Measurements from ENCODE around the gene DYRK3. TPM values are rescaled to one million over a fixed set of nuclear protein-coding genes. Genes with fewer than 3 reads are reported as not detected.

The DYRK3 gene
- total and polyA plus RNA-seq, 2 of the 8 experiments (the other 6 are each of a cell fraction or from before 2014, with no cell fraction given): 2.1 to 8.5 TPM

- H3K56ac ChIP-seq (replicated peaks; ENCODE audit: insufficient read length, low read depth, low read length): no peak overlapping the region
- no peaks in the 10 kb centered on the region for H3K79me2 ChIP-seq (ENCODE audit: control insufficient read depth in 1 of 2, insufficient read depth in 2 of 2, low read length in 2 of 2)
- H2BK5ac ChIP-seq (ENCODE audit: low read depth, low read length): no peak overlapping the region
- no peaks in the 10 kb centered on the region for H3K23me2 ChIP-seq (ENCODE audit: low read depth, low read length)
- ChIA-PET CTCF (ENCODE audit: partially characterized antibody) (interaction anchor here (0.8 to 16.9 kb wide), 12 partner anchors 9 to 109 kb away, joined by 3 to 298 read pairs (median 8); partner anchors contain the start of gene RASSF5), POLR2A (ENCODE audit: partially characterized antibody) (interaction anchor here (0.6 kb wide), 1 partner anchor 16 kb away, joined by 3 read pairs; no protein-coding TSS in a partner anchor)
- H3K9me3 ChIP-seq (ENCODE audit: insufficient read depth in 2 of 2, low read depth in 1 of 2, low read length in 1 of 2): no peaks in the 10 kb centered on the region
- no peak overlapping the region for H3K4ac ChIP-seq (replicated peaks; ENCODE audit: insufficient read length, low read depth, low read length)
- no peaks in the 10 kb centered on the region for H3K27me3 ChIP-seq (replicated peaks in 1 of 4; ENCODE audit: control insufficient read depth in 3 of 4, extremely low read depth in 1 of 4, insufficient read depth in 3 of 4, low read length in 3 of 4)
- no peak overlapping the region for H3K14ac ChIP-seq (ENCODE audit: insufficient read length)
- H4K8ac ChIP-seq (ENCODE audit: extremely low read depth, insufficient read depth, low read length): no peak overlapping the region
- H3K23ac ChIP-seq (ENCODE audit: insufficient read length): no peak overlapping the region
- H2AFZ ChIP-seq (ENCODE audit: low read length): no peak overlapping the region
- H3K4me2 ChIP-seq (ENCODE audit: insufficient read depth in 1 of 2, low read depth in 2 of 2, low read length in 2 of 2): no peak overlapping the region
- no peak for FAIRE-seq
- H3K79me1 ChIP-seq (ENCODE audit: low read depth, low read length): no peaks in the 10 kb centered on the region
- H3K36me3 ChIP-seq (ENCODE audit: control insufficient read depth in 2 of 4, insufficient read depth in 4 of 4, low read length in 3 of 4): peaks cover 0 to 9% (median 4%) of the 10 kb centered on the region in 4 experiments; a peak in 5 of 8 replicates
- WGBS, 2 experiments (ENCODE audit: extremely low coverage in 1 of 2, insufficient coverage in 1 of 2, insufficient read length in 1 of 2, insufficient replicate concordance in 2 of 2, low coverage in 1 of 2, low lambda C conversion rate in 2 of 2, missing lambda C conversion rate in 1 of 2): 89% methylated on average over 6 of the region's 6 CpGs; no CpG with 5 or more reads in 1 of the 2 experiments
- no peak for TF ChIP-seq SIRT6 (IDR thresholded peaks at IDR 0.05; ENCODE audit: low read length)
- TF ChIP-seq TAF1 (IDR thresholded peaks at IDR 0.05; ENCODE audit: low read depth, low read length): no peak
- TF ChIP-seq ATF3 (IDR thresholded peaks at IDR 0.05; ENCODE audit: insufficient read depth, low read depth, low read length): no peak
- no peak for TF ChIP-seq TBP (IDR thresholded peaks at IDR 0.05; ENCODE audit: low read depth, low read length)
- no peak for TF ChIP-seq CEBPB (IDR thresholded peaks at IDR 0.05; ENCODE audit: low read depth, low read length)
- H3K27ac ChIP-seq (ENCODE audit: low read depth, low read length): no peak overlapping the region
- H3K4me1 ChIP-seq (replicated peaks in 1 of 4; ENCODE audit: control insufficient read depth in 3 of 4, insufficient read depth in 4 of 4, low read length in 3 of 4): no peaks in the 10 kb centered on the region
- H3K4me3 ChIP-seq (ENCODE audit: extremely low read depth in 1 of 4, insufficient read depth in 2 of 4, low read depth in 3 of 4, low read length in 4 of 4): no peak overlapping the region
- H4K20me1 ChIP-seq (replicated peaks in 1 of 2; ENCODE audit: control insufficient read depth in 1 of 2, insufficient read depth in 2 of 2, low read length in 2 of 2): no peaks in the 10 kb centered on the region
- H3K9ac ChIP-seq (replicated peaks in 1 of 4; ENCODE audit: extremely low read depth in 1 of 4, low read depth in 3 of 4, low read length in 3 of 4): no peak overlapping the region
- no peak for DNase-seq (ENCODE audit: low read depth in 1 of 2, low spot score in 2 of 2)
- H4K5ac ChIP-seq (ENCODE audit: insufficient read length, low read depth, low read length): no peak overlapping the region
- H2BK12ac ChIP-seq (ENCODE audit: low read depth, low read length): no peak overlapping the region
- no peak overlapping the region for H2BK15ac ChIP-seq (ENCODE audit: low read length)
- H4K91ac ChIP-seq (replicated peaks; ENCODE audit: insufficient read length, low read length): no peak overlapping the region
- H2BK120ac ChIP-seq (replicated peaks; ENCODE audit: low read depth, low read length): no peak overlapping the region
- no peak overlapping the region for H3K18ac ChIP-seq (ENCODE audit: extremely low read depth, low read length)
- no peak overlapping the region for H2BK20ac ChIP-seq (ENCODE audit: low read length)
- no peak overlapping the region for H2AK5ac ChIP-seq (ENCODE audit: low read depth, low read length)
Observed at GRCh38 chr1:206588492-206588891, 46.8 kb upstream of the DYRK3 start.

Measured in H1 (cell line).